HG02678 (cell line): ENCODE data around the gene IPPK.
"Not testable (repeated sequence)": the region's sequence is repeated elsewhere in the genome, so short reads cannot be mapped to it uniquely, and the experiment has no call there.

Source experiments
- ATAC-seq: cut with Tn5 transposase; IDR thresholded peaks from one replicate; pipeline ENCODE4 v1.9.1; 2021; ENCODE audit warnings: mild to moderate bottlenecking, moderate library complexity; ENCODE audit not compliant: unreplicated experiment

Gene IPPK

DNA sequence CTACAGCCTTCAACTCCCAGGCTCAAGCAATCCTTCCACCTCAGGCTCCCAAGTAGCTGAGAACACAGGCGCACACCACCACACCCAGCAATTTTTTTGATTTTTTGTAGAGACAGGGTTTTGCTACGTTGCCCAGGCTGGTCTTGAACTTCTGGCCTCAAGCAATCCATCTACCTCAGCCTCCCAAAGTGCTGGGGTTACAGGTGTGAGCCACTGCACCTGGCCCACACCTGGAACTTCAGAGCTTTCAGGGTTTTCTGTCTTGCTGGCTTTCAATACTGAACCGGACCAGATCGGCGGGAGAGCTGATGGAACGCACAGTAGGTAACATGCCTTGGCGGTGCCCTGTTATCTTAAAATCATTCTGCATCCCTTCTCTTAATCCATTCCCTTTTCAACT, 30.8 kb downstream of the IPPK start:
- no peak for ATAC-seq

GRCh38 chr9:92638621-92639101, 31.3 kb downstream of the IPPK start:
- no peak for ATAC-seq

GRCh38 chr9:92637886-92638620, 31.9 kb downstream of the IPPK start:
- no peak for ATAC-seq

- ATAC-seq: no peak
Observed at GRCh38 chr9:92637326-92637725, 32.6 kb downstream of the IPPK start.

- ATAC-seq: no peak
Observed at GRCh38 chr9:92636627-92637026, 33.3 kb downstream of the IPPK start.

GRCh38 chr9:92635760-92636159, 34.2 kb downstream of the IPPK start:
- ATAC-seq: no peak

- no peak for ATAC-seq
Observed at GRCh38 chr9:92634712-92635605, 35.0 kb downstream of the IPPK start.

DNA sequence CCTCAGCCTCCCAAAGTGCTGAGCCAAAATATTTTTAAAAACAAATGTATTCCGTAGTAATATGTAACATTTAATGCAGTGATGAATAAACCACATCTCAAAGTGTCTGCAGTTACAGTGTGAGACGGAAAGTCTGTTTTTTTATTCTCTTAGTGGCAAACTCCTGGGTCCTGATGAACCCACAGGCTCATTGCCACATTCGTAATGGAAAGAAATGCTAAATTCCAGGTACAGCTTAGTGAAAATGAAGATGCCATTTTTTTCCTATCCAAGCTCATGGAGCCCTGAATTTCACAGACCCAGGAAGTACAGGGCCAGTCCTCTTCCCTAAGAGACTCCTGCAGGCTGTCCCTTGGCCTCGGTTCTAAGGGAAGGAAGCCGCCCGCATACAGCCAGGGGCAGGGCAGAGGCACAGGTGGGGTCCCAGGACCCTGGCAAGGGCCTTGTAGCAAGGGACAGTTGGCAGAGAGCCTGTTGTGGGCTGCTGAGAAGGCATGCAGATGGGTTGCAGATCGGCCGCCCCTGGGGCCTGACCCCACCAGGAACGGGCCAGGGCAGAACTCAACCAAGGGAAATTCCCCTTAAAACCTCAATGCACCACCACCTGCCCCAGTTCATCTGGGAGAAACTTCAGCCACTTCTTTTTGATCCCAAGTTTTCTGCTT, 36.2 kb downstream of the IPPK start:
- no peak for ATAC-seq

DNA sequence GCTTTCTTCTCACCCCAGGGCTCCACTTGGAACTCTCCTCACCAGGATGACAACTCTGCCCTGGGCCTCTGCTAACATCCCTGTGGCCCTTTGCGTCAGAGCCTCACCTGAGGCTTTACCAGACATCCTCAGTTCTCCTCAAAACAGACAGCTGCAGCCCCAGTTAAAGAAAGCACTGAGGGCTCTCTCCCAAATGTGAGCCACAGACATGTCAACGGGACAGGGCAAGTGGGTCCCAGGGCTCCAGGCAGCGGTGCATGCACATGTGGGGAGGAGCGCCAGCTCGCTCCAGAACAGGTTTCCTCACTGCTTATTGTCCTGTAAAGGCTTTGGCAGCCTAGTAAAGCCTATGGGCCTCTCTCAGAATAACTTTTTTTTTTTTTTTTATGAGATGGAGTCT, 37.3 kb downstream of the IPPK start:
- no peak for ATAC-seq

DNA sequence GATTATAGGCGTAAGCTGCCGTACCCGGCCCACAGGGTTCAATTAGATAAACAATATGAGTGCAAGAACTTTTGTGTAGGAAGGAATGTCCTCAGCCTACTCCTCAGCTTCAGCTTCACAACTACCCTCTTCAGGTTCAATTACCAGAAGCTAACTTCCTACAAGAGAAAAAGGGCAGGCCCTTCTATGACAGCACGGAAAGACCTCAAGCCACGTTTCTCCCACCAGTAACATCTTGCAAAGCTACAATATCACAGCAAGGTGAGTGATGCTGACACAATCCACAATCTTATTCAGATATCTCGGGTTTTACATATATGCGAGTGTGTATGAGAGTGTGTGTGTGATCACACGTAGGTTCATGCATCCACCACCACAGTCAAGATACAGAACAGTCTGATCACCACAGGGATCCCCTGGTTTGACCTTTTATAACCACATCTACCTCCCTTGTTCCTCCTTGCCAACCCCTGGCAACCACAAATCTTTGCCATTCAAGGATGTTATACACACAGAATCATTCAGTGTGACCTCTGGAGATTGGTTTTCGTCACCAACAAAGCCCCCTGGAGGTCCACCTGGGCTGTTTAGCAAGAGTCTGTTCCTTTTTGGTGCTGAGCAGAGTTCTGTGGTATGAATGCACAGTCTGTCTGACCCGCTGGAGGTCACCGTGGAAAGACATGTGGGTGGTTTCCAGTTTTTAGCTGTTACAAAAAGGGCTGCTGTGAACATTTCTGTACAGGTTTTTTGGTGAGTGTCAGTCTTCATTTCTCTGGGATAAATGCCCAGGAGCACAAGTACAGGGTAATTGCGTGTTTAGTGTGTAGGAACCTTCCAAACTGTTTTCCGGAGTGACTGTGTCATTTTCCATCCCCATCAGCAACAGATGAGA, 38.2 kb downstream of the IPPK start:
- no peak for ATAC-seq

DNA sequence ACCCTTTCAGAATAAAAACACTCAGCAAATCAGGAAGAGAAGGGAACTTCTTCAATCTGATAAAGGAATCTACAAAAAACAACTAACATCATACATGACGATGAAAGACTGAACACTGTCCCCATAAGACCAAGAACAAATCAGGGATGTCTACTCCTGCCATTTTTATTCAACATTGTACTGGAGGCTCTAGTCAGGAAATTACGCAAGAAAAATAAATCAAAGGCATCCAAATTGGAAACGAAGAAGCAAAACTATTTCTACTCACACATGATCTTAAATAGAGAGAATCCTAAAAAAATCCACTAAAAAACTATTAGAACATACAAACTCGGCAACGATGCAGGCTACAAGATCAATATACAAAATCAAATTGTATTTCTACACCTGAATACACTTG, 42.3 kb downstream of the IPPK start:
- no peak for ATAC-seq

GRCh38 chr9:92626484-92626883, 43.4 kb downstream of the IPPK start:
- ATAC-seq: no peak

- not testable (repeated sequence) for ATAC-seq
Observed at GRCh38 chr9:92623936-92624335, 46.0 kb downstream of the IPPK start.

GRCh38 chr9:92620845-92621244, 49.1 kb downstream of the IPPK start:
- no peak for ATAC-seq

- no peak for ATAC-seq
Observed at GRCh38 chr9:92619601-92620300, 50.2 kb downstream of the IPPK start.

DNA sequence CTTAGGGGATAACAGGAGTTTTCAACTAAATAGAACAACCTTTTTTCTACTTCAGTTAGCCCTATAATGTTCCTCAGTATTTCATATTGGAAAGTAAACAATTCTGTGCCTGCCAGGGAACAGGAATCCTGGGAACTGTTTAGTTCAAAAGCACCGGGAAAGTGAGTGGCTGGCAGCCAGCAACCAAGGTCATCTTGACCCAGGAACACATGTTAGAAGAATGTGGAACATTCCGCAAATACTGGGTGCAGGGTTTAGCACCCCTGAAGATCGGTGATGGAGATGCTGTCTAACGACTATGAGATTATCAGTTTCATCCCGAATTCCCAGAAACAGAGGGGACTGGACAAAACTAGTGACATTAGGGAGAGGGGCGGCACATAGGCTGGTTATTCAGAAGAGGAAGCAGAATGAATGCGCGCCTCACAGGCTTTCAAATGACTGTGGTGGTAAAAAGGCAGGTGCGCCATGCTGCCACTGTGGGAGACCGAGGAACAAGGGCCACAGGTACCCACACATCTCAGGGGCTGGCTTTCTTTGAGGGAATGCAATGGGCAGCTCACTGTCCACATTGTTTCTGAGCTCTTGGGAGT, 51.2 kb downstream of the IPPK start:
- ATAC-seq: no peak

GRCh38 chr9:92617951-92618510, 51.9 kb downstream of the IPPK start:
- no peak for ATAC-seq

DNA sequence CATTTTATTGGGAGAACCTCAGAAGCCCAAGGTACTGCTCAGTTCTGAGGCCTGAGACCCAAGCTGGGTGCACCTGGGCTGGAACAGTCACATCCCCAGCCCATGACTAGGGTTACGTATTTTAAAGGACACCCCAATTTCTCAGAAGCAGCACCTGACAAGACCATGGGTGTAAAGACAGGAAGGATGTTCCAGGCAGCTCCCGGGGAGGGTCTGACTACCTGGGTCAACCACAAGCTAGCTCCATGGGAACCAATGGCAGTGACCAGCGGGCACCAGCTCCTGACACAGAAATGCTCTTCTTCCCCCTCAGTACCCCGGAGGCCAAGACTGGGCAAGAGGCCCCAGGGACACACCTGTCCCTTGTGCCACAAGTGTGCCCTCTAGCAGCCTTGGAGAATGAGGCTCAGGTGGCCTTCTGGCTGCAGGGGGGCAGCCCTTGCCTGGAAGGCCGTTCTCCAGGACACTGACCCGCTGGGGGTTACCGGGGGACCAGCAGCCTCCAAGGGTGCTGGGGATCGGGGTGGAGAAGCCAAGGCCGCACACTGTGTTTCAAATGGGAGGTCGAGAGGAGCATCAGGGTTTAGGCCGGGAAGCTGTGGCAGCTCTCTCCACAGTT, 52.6 kb downstream of the IPPK start:
- ATAC-seq: no peak

DNA sequence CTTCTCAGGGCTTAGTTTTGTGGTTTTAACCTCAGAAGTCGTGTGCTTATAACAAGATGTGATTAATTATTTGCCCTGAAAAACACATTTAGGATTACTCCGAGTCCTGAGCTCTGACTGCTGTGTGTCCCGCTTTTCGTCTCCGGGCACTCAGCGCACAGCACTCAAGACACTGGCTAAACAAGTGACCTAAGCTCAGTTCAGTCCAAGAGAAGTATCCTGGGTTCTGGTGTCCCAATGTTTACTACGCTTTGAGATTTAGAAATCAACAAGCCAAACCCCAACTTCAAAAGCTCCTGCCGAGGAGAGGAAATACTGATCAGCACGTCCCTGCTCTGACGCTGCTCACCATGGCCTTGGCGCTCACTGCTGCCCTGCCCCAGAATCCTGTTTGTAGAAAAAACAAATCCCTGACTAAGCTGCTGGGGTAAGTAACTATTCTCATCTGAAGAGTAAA, 53.2 kb downstream of the IPPK start:
- ATAC-seq: no peak
